ENCODE measurements around the gene CLDN16. TPM values are rescaled to one million over a fixed set of nuclear protein-coding genes. Genes with fewer than 3 reads are reported as not detected.

CLDN16 gene
- total RNA-seq, 4 donors from 2014 or later = 0.38 to 0.64 TPM; not detected in 2

GRCh38 chr3:190429681-190430080 lies 41.7 kb downstream of the CLDN16 start:
- H3K27ac ChIP-seq = no peak overlapping the region
- WGBS, 2 donors = 85 to 96% methylated on average over 2 of the region's 2 CpGs
- H3K9me3 ChIP-seq = no peaks in the 10 kb centered on the region
- H3K4me1 ChIP-seq = no peaks in the 10 kb centered on the region
- no peak overlapping the region for H3K4me3 ChIP-seq
- intact Hi-C loops (cut with DNase I) = no loop called here
- TF ChIP-seq CTCF (IDR thresholded peaks at IDR 0.05) (no peak), POLR2A (IDR thresholded peaks at IDR 0.05) (no peak)
- H3K27me3 ChIP-seq = no peaks in the 10 kb centered on the region
- DNase-seq = no peak
- no peaks in the 10 kb centered on the region for H3K36me3 ChIP-seq

GRCh38 chr3:190430906-190431305 lies 42.9 kb downstream of the CLDN16 start:
- WGBS, 2 donors = 68 to 84% methylated on average over 2 of the region's 2 CpGs
- Histone ChIP-seq H3K36me3 (no peaks in the 10 kb centered on the region), H3K4me1 (no peaks in the 10 kb centered on the region), H3K27ac (no peak overlapping the region), H3K4me3 (no peak overlapping the region), H3K9me3 (no peaks in the 10 kb centered on the region), H3K27me3 (no peaks in the 10 kb centered on the region)
- no peak for TF ChIP-seq CTCF (IDR thresholded peaks at IDR 0.05)
- TF ChIP-seq POLR2A (IDR thresholded peaks at IDR 0.05) = no peak
- DNase-seq = no peak
- intact Hi-C loops (cut with DNase I) = no loop called here

- no peak for DNase-seq
- Histone ChIP-seq H3K27ac (no peak overlapping the region), H3K9me3 (no peaks in the 10 kb centered on the region), H3K36me3 (no peaks in the 10 kb centered on the region), H3K4me3 (no peak overlapping the region), H3K27me3 (no peaks in the 10 kb centered on the region), H3K4me1 (no peaks in the 10 kb centered on the region)
- no peak for TF ChIP-seq POLR2A (IDR thresholded peaks at IDR 0.05)
- TF ChIP-seq CTCF (IDR thresholded peaks at IDR 0.05) = no peak
- intact Hi-C loops (cut with DNase I) = no loop called here
Measured at GRCh38 chr3:190432216-190432615, 44.3 kb downstream of the CLDN16 start.

GRCh38 chr3:190433626-190434025 lies 45.7 kb downstream of the CLDN16 start:
- intact Hi-C loops (cut with DNase I) = no loop called here
- no peak for TF ChIP-seq CTCF (IDR thresholded peaks at IDR 0.05)
- no peak for TF ChIP-seq POLR2A (IDR thresholded peaks at IDR 0.05)
- WGBS, 2 donors = 89 to 92% methylated on average over 4 of the region's 4 CpGs
- Histone ChIP-seq H3K27me3 (no peaks in the 10 kb centered on the region), H3K4me3 (no peak overlapping the region), H3K4me1 (no peaks in the 10 kb centered on the region), H3K9me3 (no peaks in the 10 kb centered on the region), H3K36me3 (no peaks in the 10 kb centered on the region), H3K27ac (no peak overlapping the region)
- DNase-seq = no peak

- no peak overlapping the region for H3K4me3 ChIP-seq
- H3K9me3 ChIP-seq = no peaks in the 10 kb centered on the region
- no peaks in the 10 kb centered on the region for H3K27me3 ChIP-seq
- TF ChIP-seq POLR2A (IDR thresholded peaks at IDR 0.05) (no peak), CTCF (IDR thresholded peaks at IDR 0.05) (no peak)
- H3K4me1 ChIP-seq = no peaks in the 10 kb centered on the region
- intact Hi-C loops (cut with DNase I) = no loop called here
- no peak for DNase-seq
- no peaks in the 10 kb centered on the region for H3K36me3 ChIP-seq
- WGBS, 2 donors = 58 to 61% methylated on average over 3 of the region's 3 CpGs
- H3K27ac ChIP-seq = no peak overlapping the region
Measured at GRCh38 chr3:190435618-190436017, 47.7 kb downstream of the CLDN16 start.
